ENCODE data around the gene TAAR1. TPM values are rescaled to one million over a fixed set of nuclear protein-coding genes. Genes with fewer than 3 reads are reported as not detected.

Gene TAAR1
- total RNA-seq, 1 experiment from 2014 or later = not detected

- no CpG with 5 or more reads among the region's 6 CpGs for WGBS (ENCODE audit: extremely low coverage, insufficient read length, low lambda C conversion rate)
- no peak within 1 kb of the TSS for H3K14ac ChIP-seq (ENCODE audit: insufficient read depth, low read length)
- H2BK20ac ChIP-seq (ENCODE audit: low read depth, low read length, poor library complexity, severe bottlenecking) = no peak within 1 kb of the TSS
Measured at GRCh38 chr6:132624175-132624574, 34.8 kb downstream of the TAAR1 start, which contains the start of gene TAAR2. TAAR2 (minus strand) TSS chr6:132624275; CDS start chr6:132624275, 0 bp downstream.

More at GRCh38 chr6:132624175-132624574, 34.8 kb downstream of the TAAR1 start, which contains the start of gene TAAR2:
- Histone ChIP-seq H3K4ac (ENCODE audit: low read depth, low read length) (no peak within 1 kb of the TSS), H3K18ac (ENCODE audit: insufficient read length, low read depth, low read length) (no peak within 1 kb of the TSS), H4K5ac (ENCODE audit: insufficient read length, low read depth, low read length) (no peak within 1 kb of the TSS), H2BK12ac (ENCODE audit: insufficient read length, low read depth, low read length) (no peak within 1 kb of the TSS), H3K56ac (ENCODE audit: insufficient read length, low read depth, low read length) (no peak within 1 kb of the TSS), H2BK120ac (ENCODE audit: low read depth, low read length, poor library complexity, severe bottlenecking) (no peak within 1 kb of the TSS), H3K27ac (ENCODE audit: insufficient read length, low read depth, low read length) (no peak within 1 kb of the TSS), H4K20me1 (ENCODE audit: control insufficient read depth, insufficient read depth, insufficient read length) (no peaks in the 10 kb centered on the region), H3K4me1 (ENCODE audit: insufficient read depth, low read length) (no peaks in the 10 kb centered on the region), H4K8ac (replicated peaks; ENCODE audit: insufficient read length, low read depth, low read length) (no peak within 1 kb of the TSS), H3T11ph (ENCODE audit: low read length) (no peak within 1 kb of the TSS), H3K9ac (ENCODE audit: extremely low read depth, insufficient read length, low read length) (no peak within 1 kb of the TSS), H2BK5ac (ENCODE audit: insufficient read length, low read length) (no peak within 1 kb of the TSS), H3K79me1 (ENCODE audit: insufficient read depth, low read depth, low read length, poor library complexity, severe bottlenecking) (no peaks in the 10 kb centered on the region), H2BK15ac (ENCODE audit: low read depth, low read length) (no peak within 1 kb of the TSS), H3K9me3 (ENCODE audit: control insufficient read depth, low read depth, low read length) (no peaks in the 10 kb centered on the region), H2AFZ (ENCODE audit: low read length) (peak within 1 kb of the TSS; percentile 56), H3K79me2 (ENCODE audit: insufficient read depth, low read length) (no peaks in the 10 kb centered on the region), H3K27me3 (ENCODE audit: insufficient read depth, low read length) (no peaks in the 10 kb centered on the region), H3K4me2 (ENCODE audit: insufficient read depth, insufficient read length, low read length) (no peak within 1 kb of the TSS), H3K23me2 (ENCODE audit: insufficient read length, low read depth, low read length, poor library complexity, severe bottlenecking) (no peaks in the 10 kb centered on the region), H2AK5ac (ENCODE audit: insufficient read length, low read length) (no peak within 1 kb of the TSS), H3K23ac (ENCODE audit: insufficient read length, low read depth, low read length) (no peak within 1 kb of the TSS), H4K91ac (ENCODE audit: insufficient read length, low read depth, low read length) (no peak within 1 kb of the TSS)
- Mint-ChIP-seq H3K4me3 (no peak within 1 kb of the TSS), H3K4me1 (peaks cover 7 to 9% of the 10 kb centered on the region in 2 experiments), H3K9me3 (peaks cover 0 to 8% of the 10 kb centered on the region in 2 experiments; a peak in 3 of 5 replicates), H3K27me3 (ENCODE audit: low read depth) (no peaks in the 10 kb centered on the region; the same call in 1 of the 2 replicates), H3K36me3 (ENCODE audit: insufficient read depth in 1 of 3, low read depth in 3 of 3) (no peaks in the 10 kb centered on the region; a peak in 1 of 7 replicates), H3K27ac (peak within 1 kb of the TSS in 1 of 3 experiments; percentile 27; a peak in 1 of 7 replicates)
- no peak for TF ChIP-seq CTCF (conservative IDR thresholded peaks at IDR 0.05)
- no peak for DNase-seq
